Articular chondrocyte of knee joint (primary cell): ENCODE measurements around the gene CDC42BPB. TPM values are rescaled to one million over a fixed set of nuclear protein-coding genes. Genes with fewer than 3 reads are reported as not detected.

Source experiments
- total RNA-seq: library from RNA; depleted of rRNA; stranded (reverse); fragments of >200 nt; gene quantifications from 2 replicates; pipeline ENCODE4 v1.2.3, GENCODE V29; 2012

The CDC42BPB gene
- 83.0 and 85.4 TPM in 2 replicates for total RNA-seq

GRCh38 chr14:103057372-103058163 is at the start of gene CDC42BPB:
TSS of gene CDC42BPB (minus strand) at chr14:103057549. CDS start at chr14:103057173, 376 bp downstream.

GRCh38 chr14:103094406-103095209 is 37.3 kb upstream of the CDC42BPB start, which contains the start of gene EXOC3L4:
TSS of gene EXOC3L4 (plus strand) at chr14:103094725. CDS start at chr14:103100220, 5,495 bp downstream.

DNA sequence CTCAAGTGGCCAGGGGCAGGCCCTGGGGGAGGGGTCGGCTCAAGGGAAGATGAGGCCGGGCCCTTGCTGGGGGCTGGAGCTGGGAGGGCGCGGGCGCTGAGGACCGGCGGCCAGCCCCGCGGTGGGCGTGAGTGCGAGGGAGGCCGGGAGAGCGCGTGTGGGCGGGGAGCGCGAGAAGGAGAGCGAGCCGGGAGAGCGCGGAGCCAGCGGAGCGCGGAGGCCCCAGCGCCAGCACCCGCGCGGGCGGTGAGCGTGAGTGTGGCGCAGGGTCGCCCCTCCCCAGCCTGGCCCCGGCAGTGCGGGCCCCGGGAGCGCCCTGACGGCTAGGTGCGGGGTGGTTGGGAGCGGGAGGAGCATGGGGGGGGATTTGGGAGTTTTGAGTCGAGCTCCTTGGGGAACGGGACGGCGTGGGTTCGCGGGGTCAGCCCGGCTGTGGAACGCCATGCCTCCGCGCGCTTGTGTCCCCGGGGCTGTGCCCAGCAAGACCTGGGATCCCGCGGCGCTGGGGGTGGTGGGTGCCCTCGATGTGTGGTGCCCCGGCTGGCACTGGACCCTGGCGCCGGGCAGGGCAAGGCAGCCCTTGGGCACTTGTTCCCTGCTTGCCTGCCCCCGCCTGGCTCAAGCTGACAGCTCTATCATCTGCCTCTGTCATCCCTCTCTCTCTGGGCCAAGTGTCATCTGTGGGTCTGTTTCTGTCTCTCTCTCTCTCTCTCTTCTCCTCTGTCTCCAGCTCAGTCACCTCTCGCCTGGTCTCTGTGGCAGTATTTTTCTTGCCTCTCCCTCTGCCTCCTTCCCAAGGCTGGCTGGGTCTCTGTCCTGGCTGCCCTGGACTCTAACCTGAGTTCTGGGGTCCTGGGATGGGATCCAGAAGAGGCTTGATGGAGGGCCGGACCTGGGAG is 26.9 kb upstream of the CDC42BPB start, which contains the start of gene LBHD2:
Gene LBHD2 (plus strand): TSS at position 190 of the 899 bp plus-strand sequence. CDS start 1,803 bp downstream, outside the sequence.

DNA sequence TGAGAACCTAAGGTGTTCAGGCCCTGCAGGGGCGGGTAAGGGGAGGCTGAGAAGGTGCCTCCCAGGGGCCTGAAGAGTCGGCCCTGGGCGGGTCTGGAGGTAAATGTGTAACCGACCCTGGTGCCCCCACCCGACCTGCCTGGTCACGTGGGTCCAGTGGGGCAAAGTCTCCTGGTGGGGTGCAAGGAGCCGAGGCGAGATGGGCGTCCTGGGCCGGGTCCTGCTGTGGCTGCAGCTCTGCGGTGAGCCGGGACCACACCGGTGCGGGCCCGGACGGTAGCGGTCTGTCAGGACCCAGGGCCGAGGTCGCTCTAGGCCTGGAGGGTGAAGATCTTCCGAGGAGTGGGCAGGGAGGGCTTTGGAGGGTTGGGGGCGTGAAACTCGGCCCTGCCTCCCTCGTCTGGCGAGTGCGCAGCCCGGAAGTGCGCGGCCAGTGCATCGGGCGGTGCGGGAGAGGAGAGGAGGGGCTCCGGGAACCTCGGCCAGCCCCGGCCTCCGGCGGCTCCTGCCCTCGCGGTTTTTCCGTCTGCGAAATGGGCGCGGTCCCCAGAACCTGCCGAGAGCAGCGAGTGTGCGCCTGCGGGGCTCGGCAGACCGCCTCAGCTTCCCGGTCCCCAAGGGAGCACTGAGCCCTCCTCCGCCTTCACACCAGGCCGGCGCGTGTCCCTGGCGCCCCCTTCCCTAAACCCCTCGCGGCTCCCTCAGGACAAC is 134.7 kb downstream of the CDC42BPB start, which contains the start of gene AMN:
Gene AMN (plus strand): TSS at position 174 of the 711 bp plus-strand sequence. CDS start 26 bp downstream, at position 200.

Other genes starting within 250 kb of the CDC42BPB start
- 0.11 and 0.13 TPM in 2 replicates for gene AMN, start 134.9 kb downstream of the CDC42BPB start, total RNA-seq
- gene LBHD2, start 26.7 kb upstream of the CDC42BPB start, total RNA-seq, result not detected in 2 replicates
- gene EXOC3L4, start 37.2 kb upstream of the CDC42BPB start, total RNA-seq, result 0.26 TPM in 1 of 2 replicates, not detected in the other
- 57.4 and 60.6 TPM in 2 replicates for gene TNFAIP2, start 65.9 kb upstream of the CDC42BPB start, total RNA-seq